HCT116 (cell line): ENCODE measurements around the gene UCHL5. TPM values are rescaled to one million over a fixed set of nuclear protein-coding genes. Genes with fewer than 3 reads are reported as not detected.

Experiments used
- ATAC-seq: fragments of 200-7000 bp; cut with Tn5 transposase; 2 replicates; pipeline ENCODE4 v1.9.1; 2020; ENCODE audit warnings: mild to moderate bottlenecking, moderate library complexity
- BruUV-seq: library from RNA; stranded (reverse); fragments of 400-500 nt; replicated peaks from 2 replicates; lab custom pipeline; 2021; lab: Mats Ljungman, UMichigan
- CTCF ChIA-PET: fragments of 300-600 bp; sonication (Branson Sonifier 250); formaldehyde crosslinking; loops from one replicate; lab custom pipeline; 2021; ENCODE audit warnings: antibody characterized with exemption; lab: Charles Lee
- POLR2A ChIA-PET: fragments of 300-600, 350-600 bp; sonication (Branson Sonifier 250); formaldehyde crosslinking; loops from one replicate; lab custom pipeline; 2021; ENCODE audit warnings: antibody characterized with exemption; lab: Charles Lee
- RAD21 ChIA-PET, 2 experiments: fragments of 300-600 bp; sonication (Branson Sonifier 250); formaldehyde crosslinking; loops; one replicate each; lab custom pipeline; 2023; ENCODE audit warnings: low total read pairs in 2 of 2; ENCODE audit not compliant: uncharacterized antibody in 2 of 2, unreplicated experiment in 2 of 2, low non-redundant PET in 1 of 2; lab: Charles Lee
- DNase-seq: peaks from one replicate; pipeline ENCODE4 v3.0.0-alpha.2; 2010; ENCODE audit warnings: low read depth, low spot score
- H2AFZ ChIP-seq: fragments of 200-600 bp; shearing (Covaris generic), sonication (generic); 2 replicates; pipeline ENCODE4 v1.6.1; 2017; ENCODE audit warnings: low read depth, mixed run types, mixed read lengths, antibody characterized with exemption, low read length; ENCODE audit not compliant: poor library complexity, severe bottlenecking
- H3K27ac ChIP-seq: 2 replicates; pipeline ENCODE4 v1.5.1; 2012; ENCODE audit warnings: low read depth, low read length
- H3K27me3 ChIP-seq: fragments of 200-600 bp; sonication (generic); 2 replicates; pipeline ENCODE4 v1.6.1; 2016; ENCODE audit warnings: mixed run types, low read length, mixed read lengths; ENCODE audit not compliant: insufficient read depth
- H3K36me3 ChIP-seq, 2 experiments: fragments of 200-500 bp in 1 of 2; fragments of 200-600 bp in 1 of 2; sonication (Bioruptor generic) in 1 of 2; sonication (generic) in 1 of 2; 2 replicates each; pipeline versions ENCODE4 v1.5.1 to v1.6.1; 2014 to 2016; ENCODE audit warnings: low read length in 2 of 2, inconsistent platforms in 1 of 2, mixed read lengths in 1 of 2, mixed run types in 1 of 2; ENCODE audit not compliant: insufficient read depth in 2 of 2, control insufficient read depth in 1 of 2
- H3K4me1 ChIP-seq, 2 experiments: fragments of 200-600 bp in 1 of 2; sonication (generic) in 1 of 2; 2 replicates each; pipeline versions ENCODE4 v1.5.1 to v1.6.1; 2012 to 2017; ENCODE audit warnings: low read length in 2 of 2, inconsistent platforms in 1 of 2, mild to moderate bottlenecking in 1 of 2, mixed read lengths in 1 of 2, mixed run types in 1 of 2, moderate library complexity in 1 of 2; ENCODE audit not compliant: insufficient read depth in 2 of 2, control insufficient read depth in 1 of 2
- H3K4me2 ChIP-seq: fragments of 200-600 bp; sonication (generic); 2 replicates; pipeline ENCODE4 v1.6.1; 2017; ENCODE audit warnings: mixed run types, low read length, mixed read lengths
- H3K4me3 ChIP-seq, 2 experiments: fragments of 200-600 bp in 1 of 2; sonication (generic) in 1 of 2; replicated peaks in 1 of 2; 2 replicates each; pipeline ENCODE4 v1.5.1; 2011 to 2016; ENCODE audit warnings: low read length in 2 of 2, control low read depth in 1 of 2, low read depth in 1 of 2, mild to moderate bottlenecking in 1 of 2, mixed read lengths in 1 of 2, mixed run types in 1 of 2
- H3K79me2 ChIP-seq: fragments of 200-600 bp; sonication (generic); 2 replicates; pipeline ENCODE4 v1.6.1; 2017; ENCODE audit warnings: mild to moderate bottlenecking, mixed run types, low read length, moderate library complexity, mixed read lengths; ENCODE audit not compliant: insufficient read depth
- H3K9ac ChIP-seq: fragments of 200-600 bp; sonication (generic); 2 replicates; pipeline ENCODE4 v1.6.1; 2016; ENCODE audit warnings: low read length, mixed read lengths
- H3K9me2 ChIP-seq: fragments of 200-600 bp; sonication (generic), shearing (Covaris generic); 2 replicates; pipeline ENCODE4 v1.6.1; 2017; ENCODE audit warnings: mixed run types, mild to moderate bottlenecking, moderate library complexity; ENCODE audit not compliant: insufficient read depth
- H3K9me3 ChIP-seq, 2 experiments: fragments of 200-500 bp in 1 of 2; fragments of 200-600 bp in 1 of 2; sonication (Bioruptor generic) in 1 of 2; sonication (generic) in 1 of 2; 2 replicates each; pipeline ENCODE4 v1.6.1; 2014 to 2017; ENCODE audit warnings: low read length in 2 of 2, mixed read lengths in 2 of 2, inconsistent platforms in 1 of 2, low read depth in 1 of 2, mild to moderate bottlenecking in 1 of 2, mixed run types in 1 of 2, moderate library complexity in 1 of 2; ENCODE audit not compliant: control insufficient read depth in 1 of 2, insufficient read depth in 1 of 2
- H4K20me1 ChIP-seq: fragments of 200-600 bp; sonication (generic), shearing (Covaris generic); 2 replicates; pipeline ENCODE4 v1.6.1; 2017; ENCODE audit warnings: mixed run types, mild to moderate bottlenecking, moderate library complexity; ENCODE audit not compliant: insufficient read depth
- EGR1 ChIP-seq: IDR thresholded peaks from 2 replicates; pipeline ENCODE4 v1.6.1; 2012; ENCODE audit warnings: low read depth
- EZH2 ChIP-seq: fragments of 200-600 bp; sonication (generic); IDR thresholded peaks from 2 replicates; pipeline ENCODE4 v1.6.1; 2017; ENCODE audit warnings: antibody characterized with exemption, mixed run types
- FOSL1 ChIP-seq: IDR thresholded peaks from 2 replicates; pipeline ENCODE4 v1.6.1; 2012; ENCODE audit warnings: low read depth
- POLR2AphosphoS5 ChIP-seq: IDR thresholded peaks from 2 replicates; pipeline ENCODE4 v1.6.1; 2011; ENCODE audit warnings: mild to moderate bottlenecking, low read depth, low read length, moderate library complexity
- YY1 ChIP-seq: IDR thresholded peaks from 2 replicates; pipeline ENCODE4 v1.6.1; 2011; ENCODE audit warnings: low read length, low read depth, moderate library complexity, mild to moderate bottlenecking; ENCODE audit not compliant: insufficient replicate concordance; ENCODE audit errors: extremely low read depth
- ZNF274 ChIP-seq: fragments of 200-500 bp; sonication (Bioruptor generic); IDR thresholded peaks from 2 replicates; pipeline ENCODE4 v1.6.1; 2014; ENCODE audit warnings: mild to moderate bottlenecking, low read depth, low read length, inconsistent platforms
- intact Hi-C: fragments of 100-400 bp; cut with micrococcal nuclease; formaldehyde crosslinking; loops from 2 replicates; pipeline ENCODE4 v1.10.0; 2022
- total RNA-seq: library from RNA; stranded (reverse); gene quantifications from one replicate; pipeline ENCODE4 v1.2.1, GENCODE V29; 2021; ENCODE audit not compliant: unreplicated experiment
- TF ChIP-seq, protein P1 (sequence below): IDR thresholded peaks from 2 replicates; pipeline ENCODE4 v1.6.1; 2012; ENCODE audit warnings: low read depth
- TF ChIP-seq, protein P2 (sequence below), 3 experiments: fragments of 200-600 bp in 1 of 3; sonication (generic) in 1 of 3; IDR thresholded peaks in 2 of 3; conservative IDR thresholded peaks in 1 of 3; 2 replicates each; pipeline ENCODE4 v1.5.1; 2012 to 2017; ENCODE audit warnings: low read depth in 2 of 3, low read length in 2 of 3, antibody characterized with exemption in 1 of 3, borderline replicate concordance in 1 of 3, control low read depth in 1 of 3, mild to moderate bottlenecking in 1 of 3, mixed read lengths in 1 of 3, mixed run types in 1 of 3, moderate library complexity in 1 of 3; ENCODE audit not compliant: insufficient read depth in 1 of 3

The UCHL5 gene
- total RNA-seq, 1 experiment from 2014 or later: 75.8 TPM

DNA sequence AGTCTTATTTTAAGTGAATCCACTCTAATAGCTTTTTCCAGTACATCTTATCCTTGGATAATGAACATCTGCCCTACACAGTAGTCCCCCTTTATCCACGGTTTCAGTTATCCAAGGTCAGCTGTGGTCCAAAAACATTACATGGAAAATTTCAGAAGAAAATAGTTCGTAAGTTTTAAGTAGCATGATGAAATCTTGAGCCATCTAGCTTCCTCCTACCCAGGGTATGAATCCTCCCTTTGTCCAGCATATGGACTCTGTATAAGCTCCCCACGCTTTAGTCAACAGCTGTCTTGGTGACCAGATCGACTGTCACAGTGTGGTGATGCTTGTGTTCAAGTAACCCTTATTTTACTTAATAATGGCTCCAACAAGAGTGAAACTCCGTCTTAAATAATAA is 43.5 kb upstream of the UCHL5 start:
- CTCF ChIA-PET: no interaction called here
- no peak for ATAC-seq

More for the DNA sequence above, 43.5 kb upstream of the UCHL5 start:
- H4K20me1 ChIP-seq: no peaks in the 10 kb centered on the region
- POLR2A ChIA-PET: no interaction called here
- H3K36me3 ChIP-seq: peaks cover 3 to 6% of the 10 kb centered on the region in 2 experiments; a peak in 1 of 4 replicates
- H3K9me3 ChIP-seq: no peaks in the 10 kb centered on the region
- TF ChIP-seq, protein P1, sequence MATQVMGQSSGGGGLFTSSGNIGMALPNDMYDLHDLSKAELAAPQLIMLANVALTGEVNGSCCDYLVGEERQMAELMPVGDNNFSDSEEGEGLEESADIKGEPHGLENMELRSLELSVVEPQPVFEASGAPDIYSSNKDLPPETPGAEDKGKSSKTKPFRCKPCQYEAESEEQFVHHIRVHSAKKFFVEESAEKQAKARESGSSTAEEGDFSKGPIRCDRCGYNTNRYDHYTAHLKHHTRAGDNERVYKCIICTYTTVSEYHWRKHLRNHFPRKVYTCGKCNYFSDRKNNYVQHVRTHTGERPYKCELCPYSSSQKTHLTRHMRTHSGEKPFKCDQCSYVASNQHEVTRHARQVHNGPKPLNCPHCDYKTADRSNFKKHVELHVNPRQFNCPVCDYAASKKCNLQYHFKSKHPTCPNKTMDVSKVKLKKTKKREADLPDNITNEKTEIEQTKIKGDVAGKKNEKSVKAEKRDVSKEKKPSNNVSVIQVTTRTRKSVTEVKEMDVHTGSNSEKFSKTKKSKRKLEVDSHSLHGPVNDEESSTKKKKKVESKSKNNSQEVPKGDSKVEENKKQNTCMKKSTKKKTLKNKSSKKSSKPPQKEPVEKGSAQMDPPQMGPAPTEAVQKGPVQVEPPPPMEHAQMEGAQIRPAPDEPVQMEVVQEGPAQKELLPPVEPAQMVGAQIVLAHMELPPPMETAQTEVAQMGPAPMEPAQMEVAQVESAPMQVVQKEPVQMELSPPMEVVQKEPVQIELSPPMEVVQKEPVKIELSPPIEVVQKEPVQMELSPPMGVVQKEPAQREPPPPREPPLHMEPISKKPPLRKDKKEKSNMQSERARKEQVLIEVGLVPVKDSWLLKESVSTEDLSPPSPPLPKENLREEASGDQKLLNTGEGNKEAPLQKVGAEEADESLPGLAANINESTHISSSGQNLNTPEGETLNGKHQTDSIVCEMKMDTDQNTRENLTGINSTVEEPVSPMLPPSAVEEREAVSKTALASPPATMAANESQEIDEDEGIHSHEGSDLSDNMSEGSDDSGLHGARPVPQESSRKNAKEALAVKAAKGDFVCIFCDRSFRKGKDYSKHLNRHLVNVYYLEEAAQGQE: no peak
- no peak for TF ChIP-seq FOSL1
- TF ChIP-seq EGR1: no peak
- no peak for TF ChIP-seq EZH2
- no peak for TF ChIP-seq POLR2AphosphoS5
- no peak for TF ChIP-seq YY1
- TF ChIP-seq, protein P2, sequence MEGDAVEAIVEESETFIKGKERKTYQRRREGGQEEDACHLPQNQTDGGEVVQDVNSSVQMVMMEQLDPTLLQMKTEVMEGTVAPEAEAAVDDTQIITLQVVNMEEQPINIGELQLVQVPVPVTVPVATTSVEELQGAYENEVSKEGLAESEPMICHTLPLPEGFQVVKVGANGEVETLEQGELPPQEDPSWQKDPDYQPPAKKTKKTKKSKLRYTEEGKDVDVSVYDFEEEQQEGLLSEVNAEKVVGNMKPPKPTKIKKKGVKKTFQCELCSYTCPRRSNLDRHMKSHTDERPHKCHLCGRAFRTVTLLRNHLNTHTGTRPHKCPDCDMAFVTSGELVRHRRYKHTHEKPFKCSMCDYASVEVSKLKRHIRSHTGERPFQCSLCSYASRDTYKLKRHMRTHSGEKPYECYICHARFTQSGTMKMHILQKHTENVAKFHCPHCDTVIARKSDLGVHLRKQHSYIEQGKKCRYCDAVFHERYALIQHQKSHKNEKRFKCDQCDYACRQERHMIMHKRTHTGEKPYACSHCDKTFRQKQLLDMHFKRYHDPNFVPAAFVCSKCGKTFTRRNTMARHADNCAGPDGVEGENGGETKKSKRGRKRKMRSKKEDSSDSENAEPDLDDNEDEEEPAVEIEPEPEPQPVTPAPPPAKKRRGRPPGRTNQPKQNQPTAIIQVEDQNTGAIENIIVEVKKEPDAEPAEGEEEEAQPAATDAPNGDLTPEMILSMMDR (IDR thresholded peaks at IDR 0.05 in 2 of 3, conservative IDR thresholded peaks at IDR 0.05 in 1 of 3; ENCODE audit: borderline replicate concordance in 1 of 3, insufficient read depth in 1 of 3, low read depth in 2 of 3, low read length in 2 of 3): no peak
- TF ChIP-seq ZNF274: no peak
- H3K27ac ChIP-seq: no peak overlapping the region
- RAD21 ChIA-PET: no interaction called here
- H3K79me2 ChIP-seq: peaks cover 30% of the 10 kb centered on the region
- H3K4me2 ChIP-seq: no peak overlapping the region
- no peak overlapping the region for H3K9ac ChIP-seq
- no TSS peak for BruUV-seq
- no peaks in the 10 kb centered on the region for H3K27me3 ChIP-seq
- H3K4me1 ChIP-seq: peaks cover 12 to 20% of the 10 kb centered on the region in 2 experiments; a peak in 3 of 4 replicates
- no peak for DNase-seq
- H3K4me3 ChIP-seq: no peak overlapping the region
- H2AFZ ChIP-seq: no peak overlapping the region
- intact Hi-C loops: no loop called here
- no peaks in the 10 kb centered on the region for H3K9me2 ChIP-seq
